KG1 (cell line): ENCODE data around the gene NUF2.
A peak's percentile ranks its signal among the peaks of the same experiment; 100 is the strongest.
"Not testable (repeated sequence)": the region's sequence is repeated elsewhere in the genome, so short reads cannot be mapped to it uniquely, and the experiment has no call there.

ENCODE experiments used
- DNase-seq: peaks from one replicate; lab custom pipeline; 2025; lab: John Stamatoyannopoulos, UW

The NUF2 gene

GRCh38 chr1:163321311-163322305 lies at the start of gene NUF2:
NUF2 (plus strand) TSS chr1:163321954; CDS start chr1:163326052, 4,098 bp downstream.
- peak; percentile 97 for DNase-seq

GRCh38 chr1:163273766-163274441 lies 47.9 kb upstream of the NUF2 start:
- no peak for DNase-seq

- DNase-seq: no peak
These were observed 46.5 kb upstream of the NUF2 start for GRCh38 chr1:163275222-163275621.

- DNase-seq: no peak
These were observed 43.2 kb upstream of the NUF2 start for GRCh38 chr1:163278602-163279001.

GRCh38 chr1:163284867-163285266 lies 36.9 kb upstream of the NUF2 start:
- DNase-seq: not testable (repeated sequence)

GRCh38 chr1:163290025-163290640 lies 31.6 kb upstream of the NUF2 start:
- DNase-seq: no peak

GRCh38 chr1:163291461-163291860 lies 30.3 kb upstream of the NUF2 start:
- DNase-seq: no peak

GRCh38 chr1:163292153-163292552 lies 29.6 kb upstream of the NUF2 start:
- DNase-seq: not testable (repeated sequence)

GRCh38 chr1:163293497-163293896 lies 28.3 kb upstream of the NUF2 start:
- DNase-seq: not testable (repeated sequence)

GRCh38 chr1:163295949-163296348 lies 25.8 kb upstream of the NUF2 start:
- no peak for DNase-seq

GRCh38 chr1:163296504-163297263 lies 25.1 kb upstream of the NUF2 start:
- no peak for DNase-seq

GRCh38 chr1:163298365-163298764 lies 23.4 kb upstream of the NUF2 start:
- no peak for DNase-seq

- DNase-seq: no peak
These were observed 21.2 kb upstream of the NUF2 start for GRCh38 chr1:163300568-163300967.

- no peak for DNase-seq
These were observed 18.2 kb upstream of the NUF2 start for GRCh38 chr1:163303561-163303960.

- no peak for DNase-seq
These were observed 16.3 kb upstream of the NUF2 start for GRCh38 chr1:163305441-163305840.

GRCh38 chr1:163307479-163308171 lies 14.1 kb upstream of the NUF2 start:
- no peak for DNase-seq

GRCh38 chr1:163308811-163309210 lies 12.9 kb upstream of the NUF2 start:
- no peak for DNase-seq

GRCh38 chr1:163315773-163316374 lies 5.9 kb upstream of the NUF2 start:
- DNase-seq: no peak

- no peak for DNase-seq
These were observed 863 bp upstream of the NUF2 start for GRCh38 chr1:163320891-163321290.

GRCh38 chr1:163323339-163323738 lies 1.6 kb downstream of the NUF2 start:
- DNase-seq: not testable (repeated sequence)

- DNase-seq: no peak
These were observed 9.4 kb downstream of the NUF2 start for GRCh38 chr1:163331116-163331515.
